Endothelial cell of umbilical vein (primary cell): ENCODE data around the gene HPRT1.

Experiments used
- CTCF ChIP-seq, 2 donors: IDR thresholded peaks; 1 replicate in 1 of 2; 2 replicates in 1 of 2; pipeline ENCODE4 v1.5.1; 2011; ENCODE audit warnings: low read length in 2 of 2, mild to moderate bottlenecking in 2 of 2, moderate library complexity in 2 of 2, control low read depth in 1 of 2, inconsistent platforms in 1 of 2, low read depth in 1 of 2; ENCODE audit not compliant: insufficient read depth in 1 of 2; ENCODE audit errors: extremely low read depth in 1 of 2
- EZH2 ChIP-seq: IDR thresholded peaks from 2 replicates; pipeline ENCODE4 v1.6.1; 2012; ENCODE audit warnings: borderline replicate concordance, low read depth, mild to moderate bottlenecking, moderate library complexity, low read length, inconsistent platforms; ENCODE audit not compliant: severe bottlenecking
- JUN ChIP-seq: IDR thresholded peaks from 2 replicates; pipeline ENCODE4 v1.6.1; 2011; ENCODE audit warnings: borderline replicate concordance, low read depth; ENCODE audit not compliant: insufficient read length, insufficient read depth
- POLR2A ChIP-seq: IDR thresholded peaks from 2 replicates; pipeline ENCODE4 v1.6.1; 2012; ENCODE audit warnings: low read depth, mild to moderate bottlenecking, control low read depth, low read length
- POLR2AphosphoS5 ChIP-seq: IDR thresholded peaks from 2 replicates; pipeline ENCODE4 v1.6.1; 2012; ENCODE audit warnings: low read depth, mild to moderate bottlenecking, control low read depth, low read length, moderate library complexity; ENCODE audit not compliant: insufficient read depth

GRCh38 chrX:134525086-134525792 lies 65.3 kb downstream of the HPRT1 start:
- TF ChIP-seq EZH2 (no peak), JUN (no peak), POLR2AphosphoS5 (no peak), CTCF (IDR thresholded peaks at IDR 0.05; ENCODE audit: extremely low read depth in 1 of 2, insufficient read depth in 1 of 2, low read depth in 1 of 2, low read length in 2 of 2) (no peak), POLR2A (no peak)
